ENCODE measurements around the gene PLEKHH1. TPM values are rescaled to one million over a fixed set of nuclear protein-coding genes. Genes with fewer than 3 reads are reported as not detected.

PLEKHH1 gene
- total RNA-seq, 1 donor: 0.45 TPM

DNA sequence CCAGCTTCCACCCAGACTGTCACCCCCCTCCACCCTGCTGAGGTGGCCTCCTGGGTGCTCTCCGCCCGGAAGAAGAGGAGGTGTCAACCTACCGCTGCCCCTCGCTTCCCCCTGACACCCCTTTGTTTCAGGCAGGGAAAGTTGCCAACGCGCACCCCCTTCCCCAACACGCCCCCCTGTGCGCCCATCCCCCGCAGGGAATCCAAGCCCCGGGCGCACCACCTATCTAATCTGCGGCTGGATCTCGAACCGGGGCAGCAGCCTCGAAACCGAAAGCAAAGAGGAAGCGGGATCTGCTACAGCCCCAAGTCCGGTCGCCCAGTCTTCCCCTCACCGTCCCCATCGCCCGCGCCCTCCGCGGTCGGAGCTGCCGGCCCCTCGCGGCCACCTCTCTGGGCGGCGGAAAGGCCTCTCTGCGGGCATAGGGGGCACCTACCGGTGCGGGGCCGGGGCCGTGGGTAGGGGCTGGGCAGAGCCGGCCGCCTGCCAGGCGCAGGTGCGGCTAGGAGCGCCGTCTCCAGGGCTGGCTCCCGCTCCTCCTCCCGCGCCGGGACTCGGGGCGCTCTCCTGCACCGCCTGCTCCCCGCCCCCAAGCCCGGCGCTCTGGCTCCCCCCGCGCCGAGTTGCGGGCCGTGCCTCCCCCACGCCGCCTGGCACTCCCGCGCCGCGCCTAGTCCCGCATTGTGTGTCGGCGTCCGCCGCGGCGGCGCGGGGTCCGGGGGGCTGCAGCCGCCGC is 18.3 kb upstream of the PLEKHH1 start:
- peak; percentile 40 for DNase-seq (ENCODE audit: low read depth)
- H3K4me3 ChIP-seq (ENCODE audit: low read depth, low read length): peak overlapping the region; percentile 75
- TF ChIP-seq, protein P1, sequence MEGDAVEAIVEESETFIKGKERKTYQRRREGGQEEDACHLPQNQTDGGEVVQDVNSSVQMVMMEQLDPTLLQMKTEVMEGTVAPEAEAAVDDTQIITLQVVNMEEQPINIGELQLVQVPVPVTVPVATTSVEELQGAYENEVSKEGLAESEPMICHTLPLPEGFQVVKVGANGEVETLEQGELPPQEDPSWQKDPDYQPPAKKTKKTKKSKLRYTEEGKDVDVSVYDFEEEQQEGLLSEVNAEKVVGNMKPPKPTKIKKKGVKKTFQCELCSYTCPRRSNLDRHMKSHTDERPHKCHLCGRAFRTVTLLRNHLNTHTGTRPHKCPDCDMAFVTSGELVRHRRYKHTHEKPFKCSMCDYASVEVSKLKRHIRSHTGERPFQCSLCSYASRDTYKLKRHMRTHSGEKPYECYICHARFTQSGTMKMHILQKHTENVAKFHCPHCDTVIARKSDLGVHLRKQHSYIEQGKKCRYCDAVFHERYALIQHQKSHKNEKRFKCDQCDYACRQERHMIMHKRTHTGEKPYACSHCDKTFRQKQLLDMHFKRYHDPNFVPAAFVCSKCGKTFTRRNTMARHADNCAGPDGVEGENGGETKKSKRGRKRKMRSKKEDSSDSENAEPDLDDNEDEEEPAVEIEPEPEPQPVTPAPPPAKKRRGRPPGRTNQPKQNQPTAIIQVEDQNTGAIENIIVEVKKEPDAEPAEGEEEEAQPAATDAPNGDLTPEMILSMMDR (IDR thresholded peaks at IDR 0.05; ENCODE audit: insufficient read depth, low read length): no peak

DNA sequence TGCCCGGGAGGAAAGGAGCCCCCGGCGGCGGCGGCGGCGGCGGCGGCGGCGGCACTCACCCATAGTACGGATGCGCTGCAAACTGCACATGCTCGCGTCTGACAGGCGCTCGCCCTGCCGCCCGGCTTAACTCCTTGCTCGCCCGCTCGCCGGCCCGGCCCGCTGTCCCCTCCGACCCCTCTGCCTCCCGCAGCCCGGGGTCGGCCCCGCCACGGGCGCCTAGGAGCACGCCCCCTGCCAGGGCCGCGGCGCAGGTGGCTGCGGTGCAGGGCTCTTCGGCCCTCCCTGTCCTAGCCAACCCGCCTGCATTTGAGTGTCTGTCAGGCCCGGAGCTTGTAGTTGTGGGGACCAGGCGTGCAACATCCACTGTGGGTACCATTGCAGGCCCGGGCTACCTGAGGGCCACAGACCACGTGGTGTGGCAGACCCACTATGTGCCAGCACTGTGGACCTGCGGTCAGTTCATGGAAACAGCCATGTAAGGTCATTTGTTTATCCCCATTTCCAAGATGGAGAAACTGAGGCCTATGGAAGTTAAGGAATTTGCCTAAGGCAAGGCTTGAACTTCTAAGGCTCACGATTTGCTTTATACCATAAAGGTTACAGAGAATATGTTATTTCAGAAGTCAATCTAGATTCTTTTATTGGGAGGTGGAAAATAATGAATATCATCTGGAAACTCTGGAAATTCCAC is 17.6 kb upstream of the PLEKHH1 start:
- peak overlapping the region; percentile 75 for H3K4me3 ChIP-seq (ENCODE audit: low read depth, low read length)
- DNase-seq (ENCODE audit: low read depth): no peak
- TF ChIP-seq, protein P1 (IDR thresholded peaks at IDR 0.05; ENCODE audit: insufficient read depth, low read length): peak; percentile 4

DNA sequence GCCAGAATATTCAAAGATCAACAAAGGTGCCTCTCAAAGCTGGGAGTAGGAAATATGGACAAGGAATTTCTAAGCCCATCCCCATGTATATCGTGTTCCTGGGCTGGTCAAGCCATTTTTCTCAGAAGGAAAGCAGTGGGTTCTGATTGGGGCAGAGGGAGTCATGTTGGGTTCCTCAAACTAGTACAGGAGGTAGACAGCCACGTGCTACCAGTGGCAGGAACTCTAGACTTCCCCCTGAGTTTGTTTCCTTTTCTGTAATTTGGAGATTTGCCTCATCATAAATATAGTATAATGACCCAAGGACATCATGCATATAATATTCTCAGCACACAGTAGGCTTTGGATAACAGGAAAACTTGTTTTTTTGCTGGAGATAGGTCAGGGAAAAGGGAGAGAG is 16.4 kb upstream of the PLEKHH1 start:
- DNase-seq (ENCODE audit: low read depth): no peak
- TF ChIP-seq, protein P1 (IDR thresholded peaks at IDR 0.05; ENCODE audit: insufficient read depth, low read length): no peak
- no peak overlapping the region for H3K4me3 ChIP-seq (ENCODE audit: low read depth, low read length)

DNA sequence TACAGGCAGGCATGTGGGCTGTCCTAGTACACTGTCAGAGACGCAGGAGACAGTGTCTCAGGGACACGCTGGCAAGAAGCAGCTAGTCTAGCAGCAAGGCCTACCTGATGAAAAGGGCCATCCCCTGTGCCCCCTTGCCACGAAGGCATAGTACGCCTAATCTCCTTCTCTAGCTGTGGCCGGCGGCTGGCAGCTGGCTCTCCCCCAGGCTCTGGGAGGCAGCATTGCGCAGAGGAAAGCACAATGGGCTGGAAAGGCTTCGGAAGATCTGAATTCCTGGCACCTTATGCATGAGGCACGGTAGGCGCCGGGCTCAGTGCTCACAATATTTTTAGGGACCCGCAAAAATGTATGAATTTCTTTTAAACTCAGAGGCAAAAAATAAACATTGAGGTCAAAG is 16.0 kb upstream of the PLEKHH1 start:
- TF ChIP-seq, protein P1 (IDR thresholded peaks at IDR 0.05; ENCODE audit: insufficient read depth, low read length): peak; percentile 24

DNA sequence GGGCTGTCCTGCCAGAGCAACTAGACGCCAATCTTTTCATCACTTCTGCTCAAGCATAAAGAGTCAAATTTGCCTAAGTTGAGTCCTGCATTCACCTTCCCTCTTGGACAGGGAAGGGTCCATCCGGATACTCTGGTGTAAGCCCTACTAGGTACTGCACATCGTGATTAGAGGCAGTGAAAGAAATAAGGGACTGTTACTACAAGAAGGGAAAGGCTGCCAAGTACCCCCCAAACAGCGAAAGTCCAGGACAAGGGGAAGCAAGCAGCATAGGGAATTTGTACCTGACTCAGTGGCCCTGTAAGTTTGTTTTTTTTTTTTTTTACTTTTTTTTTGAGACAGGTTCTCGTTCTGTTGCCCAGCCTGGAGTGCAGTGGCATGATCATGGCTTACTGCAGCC is 13.7 kb upstream of the PLEKHH1 start:
- TF ChIP-seq, protein P1 (IDR thresholded peaks at IDR 0.05; ENCODE audit: insufficient read depth, low read length): no peak
- DNase-seq (ENCODE audit: low read depth): no peak
- H3K4me3 ChIP-seq (ENCODE audit: low read depth, low read length): no peak overlapping the region

More for the DNA sequence above, 16.0 kb upstream of the PLEKHH1 start:
- peak; percentile 52 for DNase-seq (ENCODE audit: low read depth)
- no peak overlapping the region for H3K4me3 ChIP-seq (ENCODE audit: low read depth, low read length)

DNA sequence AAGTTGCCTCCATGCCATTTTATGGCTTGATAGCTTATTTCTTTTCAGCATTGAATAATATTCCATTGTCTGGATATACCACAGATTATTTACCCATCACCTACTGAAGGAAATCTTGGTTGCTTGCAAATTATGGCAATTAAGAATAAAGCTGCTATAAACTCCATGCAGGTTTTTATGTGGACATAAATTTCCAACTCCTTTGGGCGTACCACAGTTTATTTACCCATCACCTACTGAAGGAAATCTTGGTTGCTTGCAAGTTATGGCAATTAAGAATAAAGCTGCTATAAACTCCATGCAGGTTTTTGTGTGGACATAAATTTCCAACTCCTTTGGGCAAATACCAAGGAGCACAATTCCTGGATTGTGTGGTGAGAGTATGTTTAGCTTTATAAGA is 12.6 kb upstream of the PLEKHH1 start:
- DNase-seq (ENCODE audit: low read depth): no peak
- no peak overlapping the region for H3K4me3 ChIP-seq (ENCODE audit: low read depth, low read length)
- TF ChIP-seq, protein P1 (IDR thresholded peaks at IDR 0.05; ENCODE audit: insufficient read depth, low read length): no peak
